Stomach (tissue), 4 donors: Measurements from ENCODE around the gene TBC1D7.

Experiments
- EP300 ChIP-seq: sonication (generic); formaldehyde crosslinking; IDR thresholded peaks from one replicate; pipeline ENCODE4 v1.6.1; 2017; ENCODE audit warnings: antibody characterized with exemption
- POLR2A ChIP-seq, 4 donors: fragments of 450-650 bp; IDR thresholded peaks; one replicate each; pipeline ENCODE4 v1.6.1; 2016; ENCODE audit warnings: antibody characterized with exemption in 4 of 4, control low read depth in 2 of 4, mild to moderate bottlenecking in 1 of 4, moderate library complexity in 1 of 4
- TF ChIP-seq, protein P1 (sequence below), 7 experiments: fragments of 450-650 bp in 4 of 7; fragments of 200-600 bp in 3 of 7; sonication (generic) in 3 of 7; IDR thresholded peaks; one replicate each; pipeline ENCODE4 v1.5.1; 2016 to 2019; ENCODE audit warnings: antibody characterized with exemption in 7 of 7, control low read depth in 2 of 7, mild to moderate bottlenecking in 1 of 7

DNA sequence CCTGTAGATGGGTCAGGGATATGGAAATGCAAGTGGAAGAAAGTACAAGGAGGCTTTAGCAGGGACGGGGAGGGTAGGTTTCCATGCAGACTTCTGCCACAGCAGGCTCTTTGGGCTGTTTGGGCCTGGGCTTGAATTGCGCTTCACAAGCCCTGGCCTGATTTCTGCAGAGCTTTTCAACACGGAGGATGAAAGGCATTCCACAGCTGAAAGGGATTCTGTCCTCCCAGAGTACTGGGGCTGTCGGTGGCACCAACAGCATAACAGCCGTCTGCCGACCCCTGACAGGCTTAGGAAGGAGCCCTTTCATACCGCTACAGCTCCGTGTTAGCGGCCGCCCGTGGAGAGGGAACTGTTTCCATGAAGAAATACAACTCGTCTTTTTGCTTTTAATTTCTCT, 22.9 kb upstream of the TBC1D7 start:
- TF ChIP-seq, protein P1, sequence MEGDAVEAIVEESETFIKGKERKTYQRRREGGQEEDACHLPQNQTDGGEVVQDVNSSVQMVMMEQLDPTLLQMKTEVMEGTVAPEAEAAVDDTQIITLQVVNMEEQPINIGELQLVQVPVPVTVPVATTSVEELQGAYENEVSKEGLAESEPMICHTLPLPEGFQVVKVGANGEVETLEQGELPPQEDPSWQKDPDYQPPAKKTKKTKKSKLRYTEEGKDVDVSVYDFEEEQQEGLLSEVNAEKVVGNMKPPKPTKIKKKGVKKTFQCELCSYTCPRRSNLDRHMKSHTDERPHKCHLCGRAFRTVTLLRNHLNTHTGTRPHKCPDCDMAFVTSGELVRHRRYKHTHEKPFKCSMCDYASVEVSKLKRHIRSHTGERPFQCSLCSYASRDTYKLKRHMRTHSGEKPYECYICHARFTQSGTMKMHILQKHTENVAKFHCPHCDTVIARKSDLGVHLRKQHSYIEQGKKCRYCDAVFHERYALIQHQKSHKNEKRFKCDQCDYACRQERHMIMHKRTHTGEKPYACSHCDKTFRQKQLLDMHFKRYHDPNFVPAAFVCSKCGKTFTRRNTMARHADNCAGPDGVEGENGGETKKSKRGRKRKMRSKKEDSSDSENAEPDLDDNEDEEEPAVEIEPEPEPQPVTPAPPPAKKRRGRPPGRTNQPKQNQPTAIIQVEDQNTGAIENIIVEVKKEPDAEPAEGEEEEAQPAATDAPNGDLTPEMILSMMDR (IDR thresholded peaks at IDR 0.05), result no peak
- no peak for TF ChIP-seq EP300
- TF ChIP-seq POLR2A (IDR thresholded peaks at IDR 0.05), result no peak
